Panc1 (cell line): ENCODE results near the gene SLC9A3. TPM values are rescaled to one million over a fixed set of nuclear protein-coding genes. Genes with fewer than 3 reads are reported as not detected.

Experiments
- ATAC-seq: fragments of 200-7000 bp; cut with Tn5 transposase; 2 replicates; pipeline ENCODE4 v1.9.1; 2020; ENCODE audit warnings: mild to moderate bottlenecking, moderate library complexity
- BruUV-seq: library from RNA; stranded (reverse); fragments of 400-500 nt; replicated peaks from 2 replicates; lab custom pipeline; 2021; lab: Mats Ljungman, UMichigan
- CTCF ChIA-PET: fragments of 300-600 bp; sonication (Branson Sonifier 250); formaldehyde crosslinking; loops from one replicate; lab custom pipeline; 2022; ENCODE audit warnings: antibody characterized with exemption; lab: Charles Lee
- POLR2A ChIA-PET: fragments of 300-600 bp; sonication (Branson Sonifier 250); formaldehyde crosslinking; loops from one replicate; lab custom pipeline; 2022; ENCODE audit warnings: antibody characterized with exemption; lab: Charles Lee
- DNase-seq: peaks from one replicate; pipeline ENCODE4 v3.0.0-alpha.2; 2010; ENCODE audit warnings: low read depth, low spot score
- H3K27ac ChIP-seq: 2 replicates; pipeline ENCODE4 v1.5.1; 2011; ENCODE audit warnings: mild to moderate bottlenecking, low read length, inconsistent platforms
- H3K27me3 ChIP-seq: fragments of 200-500 bp; sonication (Bioruptor generic); 2 replicates; pipeline ENCODE4 v1.6.0; 2014; ENCODE audit warnings: low read length, inconsistent platforms; ENCODE audit not compliant: control insufficient read depth, insufficient read depth
- H3K36me3 ChIP-seq: fragments of 200-500 bp; sonication (Bioruptor generic); 2 replicates; pipeline ENCODE4 v1.5.1; 2014; ENCODE audit warnings: inconsistent platforms, mild to moderate bottlenecking, low read length, moderate library complexity; ENCODE audit not compliant: control insufficient read depth, insufficient read depth
- H3K4me1 ChIP-seq: 2 replicates; pipeline ENCODE4 v1.5.1; 2011; ENCODE audit warnings: inconsistent platforms, mild to moderate bottlenecking, low read length, moderate library complexity; ENCODE audit not compliant: control insufficient read depth, insufficient read depth
- H3K4me3 ChIP-seq, 2 experiments: 2 replicates each; pipeline ENCODE4 v1.5.1; 2011 to 2012; ENCODE audit warnings: low read depth in 2 of 2, low read length in 2 of 2, mild to moderate bottlenecking in 2 of 2, inconsistent platforms in 1 of 2, moderate library complexity in 1 of 2
- H3K9me3 ChIP-seq: fragments of 200-500 bp; sonication (Bioruptor generic); 2 replicates; pipeline ENCODE4 v1.5.1; 2014; ENCODE audit warnings: low read depth, mild to moderate bottlenecking, inconsistent platforms, low read length, moderate library complexity; ENCODE audit not compliant: control insufficient read depth, insufficient read depth
- POLR2AphosphoS5 ChIP-seq: IDR thresholded peaks from 2 replicates; pipeline ENCODE4 v1.6.1; 2012; ENCODE audit warnings: mild to moderate bottlenecking, low read depth, low read length, moderate library complexity
- REST ChIP-seq, 2 experiments: IDR thresholded peaks; 2 replicates each; pipeline ENCODE4 v1.6.1; 2011 to 2012; ENCODE audit warnings: low read depth in 2 of 2, control low read depth in 1 of 2, low read length in 1 of 2, mild to moderate bottlenecking in 1 of 2, moderate library complexity in 1 of 2; ENCODE audit not compliant: insufficient read depth in 1 of 2
- SIN3A ChIP-seq: IDR thresholded peaks from 2 replicates; pipeline ENCODE4 v1.6.1; 2012; ENCODE audit warnings: low read depth, mild to moderate bottlenecking, low read length, moderate library complexity, borderline replicate concordance; ENCODE audit not compliant: insufficient read depth
- TCF7L2 ChIP-seq: IDR thresholded peaks from 2 replicates; pipeline ENCODE4 v1.6.1; 2011; ENCODE audit warnings: mild to moderate bottlenecking, low read depth, low read length, inconsistent platforms
- in situ Hi-C: cut with HindIII; loops from 2 replicates; pipeline ENCODE4 v1.10.0; 2016; ENCODE audit warnings: low sequenced_read_pairs, low pct_unique_long_range_greater_than_20kb
- intact Hi-C: fragments of 100-400 bp; cut with micrococcal nuclease; formaldehyde crosslinking; loops from one replicate; pipeline ENCODE4 v1.10.0; 2022; ENCODE audit not compliant: unreplicated experiment
- total RNA-seq: library from RNA; stranded (reverse); gene quantifications from one replicate; pipeline ENCODE4 v1.2.1, GENCODE V29; 2021; ENCODE audit not compliant: unreplicated experiment
- TF ChIP-seq, protein P1 (sequence below): fragments of 450-650 bp; IDR thresholded peaks from 2 replicates; pipeline ENCODE4 v1.5.1; 2017; ENCODE audit warnings: mild to moderate bottlenecking

Gene SLC9A3
- total RNA-seq, 1 experiment from 2014 or later, result 2.0 TPM

DNA sequence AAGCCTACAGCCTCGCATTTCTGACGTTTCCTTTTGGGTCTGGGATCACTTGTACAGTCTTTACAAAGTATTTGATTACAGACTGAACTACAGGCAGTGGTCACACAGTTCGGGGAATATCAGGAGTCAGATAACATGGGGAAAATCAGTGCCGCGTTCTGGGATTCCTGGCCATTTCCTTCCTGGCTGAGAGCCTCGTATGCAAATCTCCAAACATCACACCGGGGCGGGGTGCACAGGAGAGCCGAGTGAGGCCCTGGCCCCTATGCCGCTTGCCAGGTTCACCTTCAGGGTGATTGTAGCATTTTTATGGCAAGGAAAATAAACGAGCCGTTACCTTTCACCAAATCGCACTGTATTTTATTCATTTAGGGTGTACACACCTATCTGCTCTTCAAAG is 29.6 kb upstream of the SLC9A3 start:
- H3K27me3 ChIP-seq, result peaks cover 2% of the 10 kb centered on the region; the same call in 1 of the 2 replicates
- peak overlapping the region; percentile 74 for H3K27ac ChIP-seq
- in situ Hi-C loops (no loop called here), intact Hi-C loops (no loop called here)
- H3K4me3 ChIP-seq, result peak overlapping the region; percentile 18 to 43
- CTCF ChIA-PET, result no interaction called here
- TF ChIP-seq POLR2AphosphoS5 (no peak), TCF7L2 (peak; percentile 61; the same call in 1 of the 2 replicates), SIN3A (no peak), REST (IDR thresholded peaks at IDR 0.05; ENCODE audit: insufficient read depth in 1 of 2, low read depth in 2 of 2, low read length in 1 of 2) (no peak)
- TF ChIP-seq, protein P1, sequence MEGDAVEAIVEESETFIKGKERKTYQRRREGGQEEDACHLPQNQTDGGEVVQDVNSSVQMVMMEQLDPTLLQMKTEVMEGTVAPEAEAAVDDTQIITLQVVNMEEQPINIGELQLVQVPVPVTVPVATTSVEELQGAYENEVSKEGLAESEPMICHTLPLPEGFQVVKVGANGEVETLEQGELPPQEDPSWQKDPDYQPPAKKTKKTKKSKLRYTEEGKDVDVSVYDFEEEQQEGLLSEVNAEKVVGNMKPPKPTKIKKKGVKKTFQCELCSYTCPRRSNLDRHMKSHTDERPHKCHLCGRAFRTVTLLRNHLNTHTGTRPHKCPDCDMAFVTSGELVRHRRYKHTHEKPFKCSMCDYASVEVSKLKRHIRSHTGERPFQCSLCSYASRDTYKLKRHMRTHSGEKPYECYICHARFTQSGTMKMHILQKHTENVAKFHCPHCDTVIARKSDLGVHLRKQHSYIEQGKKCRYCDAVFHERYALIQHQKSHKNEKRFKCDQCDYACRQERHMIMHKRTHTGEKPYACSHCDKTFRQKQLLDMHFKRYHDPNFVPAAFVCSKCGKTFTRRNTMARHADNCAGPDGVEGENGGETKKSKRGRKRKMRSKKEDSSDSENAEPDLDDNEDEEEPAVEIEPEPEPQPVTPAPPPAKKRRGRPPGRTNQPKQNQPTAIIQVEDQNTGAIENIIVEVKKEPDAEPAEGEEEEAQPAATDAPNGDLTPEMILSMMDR, result no peak
- BruUV-seq, result no TSS peak
- ATAC-seq, result peak; percentile 83
- DNase-seq, result peak; percentile 76
- no peaks in the 10 kb centered on the region for H3K9me3 ChIP-seq
- no peaks in the 10 kb centered on the region for H3K36me3 ChIP-seq
- H3K4me1 ChIP-seq, result peaks cover 21% of the 10 kb centered on the region
- POLR2A ChIA-PET, result no interaction called here

DNA sequence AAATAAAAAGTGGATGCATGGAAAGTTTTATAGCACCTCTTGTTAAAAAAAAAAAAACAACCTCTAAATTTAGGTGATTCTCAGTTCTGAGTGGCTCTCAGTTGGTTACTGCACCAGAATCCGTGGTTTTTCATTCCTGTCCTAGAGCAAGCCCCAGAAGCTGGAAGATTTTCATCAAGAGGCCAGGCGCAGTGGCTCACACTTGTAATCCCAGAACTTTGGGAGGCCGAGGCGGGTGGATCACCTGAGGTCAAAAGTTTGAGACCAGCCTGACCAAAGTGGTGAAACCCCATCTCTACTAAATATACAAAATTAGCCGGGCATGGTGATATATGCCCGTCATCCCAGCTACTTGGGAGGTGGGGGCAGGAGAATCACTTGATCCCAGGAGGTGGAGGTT is 27.2 kb upstream of the SLC9A3 start:
- H3K9me3 ChIP-seq, result no peaks in the 10 kb centered on the region
- BruUV-seq, result no TSS peak
- no peaks in the 10 kb centered on the region for H3K36me3 ChIP-seq
- no peak for DNase-seq
- intact Hi-C loops, result no loop called here
- H3K4me1 ChIP-seq, result peaks cover 14% of the 10 kb centered on the region
- CTCF ChIA-PET, result no interaction called here
- POLR2A ChIA-PET, result no interaction called here
- ATAC-seq, result no peak
- TF ChIP-seq SIN3A, result no peak
- H3K27me3 ChIP-seq, result peaks cover 2% of the 10 kb centered on the region; the same call in 1 of the 2 replicates
- in situ Hi-C loops, result no loop called here
- no peak overlapping the region for H3K4me3 ChIP-seq
- H3K27ac ChIP-seq, result no peak overlapping the region

- peaks cover 2% of the 10 kb centered on the region; the same call in 1 of the 2 replicates for H3K27me3 ChIP-seq
- ChIA-PET POLR2A (no interaction called here), CTCF (no interaction called here)
- BruUV-seq, result no TSS peak
- TF ChIP-seq, protein P1, result no peak
- TF ChIP-seq SIN3A (no peak), REST (IDR thresholded peaks at IDR 0.05; ENCODE audit: insufficient read depth in 1 of 2, low read depth in 2 of 2, low read length in 1 of 2) (no peak), TCF7L2 (no peak), POLR2AphosphoS5 (no peak)
- H3K27ac ChIP-seq, result no peak overlapping the region
- no peaks in the 10 kb centered on the region for H3K9me3 ChIP-seq
- no peak overlapping the region for H3K4me3 ChIP-seq
- no peak for DNase-seq
- 0 out of 2 replicates have a peak, but pooled peaks cover 5% of the 10 kb centered on the region for H3K4me1 ChIP-seq
- H3K36me3 ChIP-seq, result no peaks in the 10 kb centered on the region
- no peak for ATAC-seq
- intact Hi-C loops, result no loop called here
- in situ Hi-C loops, result no loop called here
Observed at GRCh38 chr5:549229-549628, 25.0 kb upstream of the SLC9A3 start.
